ENCODE measurements around the gene NHERF2.

- no peak for TF ChIP-seq POLR2AphosphoS5 (IDR thresholded peaks at IDR 0.05; ENCODE audit: low read depth, low read length)
- TF ChIP-seq CTCF (IDR thresholded peaks at IDR 0.05), result no peak
- TF ChIP-seq, protein P1, sequence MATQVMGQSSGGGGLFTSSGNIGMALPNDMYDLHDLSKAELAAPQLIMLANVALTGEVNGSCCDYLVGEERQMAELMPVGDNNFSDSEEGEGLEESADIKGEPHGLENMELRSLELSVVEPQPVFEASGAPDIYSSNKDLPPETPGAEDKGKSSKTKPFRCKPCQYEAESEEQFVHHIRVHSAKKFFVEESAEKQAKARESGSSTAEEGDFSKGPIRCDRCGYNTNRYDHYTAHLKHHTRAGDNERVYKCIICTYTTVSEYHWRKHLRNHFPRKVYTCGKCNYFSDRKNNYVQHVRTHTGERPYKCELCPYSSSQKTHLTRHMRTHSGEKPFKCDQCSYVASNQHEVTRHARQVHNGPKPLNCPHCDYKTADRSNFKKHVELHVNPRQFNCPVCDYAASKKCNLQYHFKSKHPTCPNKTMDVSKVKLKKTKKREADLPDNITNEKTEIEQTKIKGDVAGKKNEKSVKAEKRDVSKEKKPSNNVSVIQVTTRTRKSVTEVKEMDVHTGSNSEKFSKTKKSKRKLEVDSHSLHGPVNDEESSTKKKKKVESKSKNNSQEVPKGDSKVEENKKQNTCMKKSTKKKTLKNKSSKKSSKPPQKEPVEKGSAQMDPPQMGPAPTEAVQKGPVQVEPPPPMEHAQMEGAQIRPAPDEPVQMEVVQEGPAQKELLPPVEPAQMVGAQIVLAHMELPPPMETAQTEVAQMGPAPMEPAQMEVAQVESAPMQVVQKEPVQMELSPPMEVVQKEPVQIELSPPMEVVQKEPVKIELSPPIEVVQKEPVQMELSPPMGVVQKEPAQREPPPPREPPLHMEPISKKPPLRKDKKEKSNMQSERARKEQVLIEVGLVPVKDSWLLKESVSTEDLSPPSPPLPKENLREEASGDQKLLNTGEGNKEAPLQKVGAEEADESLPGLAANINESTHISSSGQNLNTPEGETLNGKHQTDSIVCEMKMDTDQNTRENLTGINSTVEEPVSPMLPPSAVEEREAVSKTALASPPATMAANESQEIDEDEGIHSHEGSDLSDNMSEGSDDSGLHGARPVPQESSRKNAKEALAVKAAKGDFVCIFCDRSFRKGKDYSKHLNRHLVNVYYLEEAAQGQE (IDR thresholded peaks at IDR 0.05; ENCODE audit: insufficient read depth in 1 of 2, low read depth in 2 of 2, low read length in 1 of 2), result no peak
- no peak for TF ChIP-seq SIN3A (IDR thresholded peaks at IDR 0.05; ENCODE audit: borderline replicate concordance, insufficient read depth, low read depth, low read length)
- no peak for TF ChIP-seq TCF7L2 (IDR thresholded peaks at IDR 0.05; ENCODE audit: low read depth, low read length)
Observed at GRCh38 chr16:2006317-2006716, 20.4 kb upstream of the NHERF2 start.

All from Panc1 (cell line).